Uterus (tissue), 4 donors: ENCODE measurements around the gene CUBN. TPM values are rescaled to one million over a fixed set of nuclear protein-coding genes. Genes with fewer than 3 reads are reported as not detected.

Experiments
- DNase-seq, 2 donors: peaks; one replicate each; pipeline ENCODE4 v3.0.0-alpha.2; 2019 to 2020
- H3K27ac ChIP-seq, 2 donors: fragments of 200-600 bp; sonication (generic); 1 replicate in 1 of 2; 2 replicates in 1 of 2; pipeline ENCODE4 v1.5.1; 2016 to 2018
- H3K27me3 ChIP-seq, 2 donors: fragments of 200-600 bp; sonication (generic); one replicate each; pipeline ENCODE4 v1.5.1; 2018 to 2019; ENCODE audit warnings: control low read depth in 1 of 2
- H3K36me3 ChIP-seq, 2 donors: fragments of 200-600 bp; sonication (generic); one replicate each; pipeline ENCODE4 v1.5.1; 2019; ENCODE audit warnings: control low read depth in 1 of 2
- H3K4me1 ChIP-seq, 2 donors: fragments of 200-600 bp; sonication (generic); one replicate each; pipeline ENCODE4 v1.5.1; 2018 to 2019; ENCODE audit warnings: control low read depth in 1 of 2
- H3K4me3 ChIP-seq, 2 donors: fragments of 200-600 bp; sonication (generic); 1 replicate in 1 of 2; 2 replicates in 1 of 2; pipeline ENCODE4 v1.5.1; 2018 to 2019; ENCODE audit warnings: mild to moderate bottlenecking in 1 of 2
- H3K9me3 ChIP-seq, 2 donors: fragments of 200-600 bp; sonication (generic); one replicate each; pipeline ENCODE4 v1.5.1; 2019; ENCODE audit warnings: control low read depth in 1 of 2
- CTCF ChIP-seq, 4 experiments: fragments of 200-600 bp in 2 of 4; fragments of 450-650 bp in 2 of 4; sonication (generic) in 2 of 4; IDR thresholded peaks; one replicate each; pipeline ENCODE4 v1.5.1; 2016 to 2019; ENCODE audit warnings: antibody characterized with exemption in 4 of 4, mild to moderate bottlenecking in 2 of 4, moderate library complexity in 1 of 4
- POLR2A ChIP-seq, 2 donors: fragments of 450-650 bp; IDR thresholded peaks; one replicate each; pipeline ENCODE4 v1.6.1; 2016; ENCODE audit warnings: antibody characterized with exemption in 2 of 2, mild to moderate bottlenecking in 1 of 2, moderate library complexity in 1 of 2
- intact Hi-C: fragments of 100-400 bp; cut with DNase I; formaldehyde crosslinking; loops from one replicate; pipeline ENCODE4 v1.15.1; 2023; ENCODE audit warnings: low total_unique reads
- total RNA-seq, 4 donors: library from RNA; depleted of rRNA in 3 of 4; stranded (reverse); fragments of >200 nt in 3 of 4; gene quantifications; one replicate each; pipeline versions ENCODE4 v1.1.0 to v1.2.4, GENCODE V29; 2014 to 2023
- donor health status: DM: yes; HTN: yes; CAD: no.

CUBN gene
- total RNA-seq, 4 donors from 2014 or later: 3.5 to 9.5 (median 5.1) TPM

DNA sequence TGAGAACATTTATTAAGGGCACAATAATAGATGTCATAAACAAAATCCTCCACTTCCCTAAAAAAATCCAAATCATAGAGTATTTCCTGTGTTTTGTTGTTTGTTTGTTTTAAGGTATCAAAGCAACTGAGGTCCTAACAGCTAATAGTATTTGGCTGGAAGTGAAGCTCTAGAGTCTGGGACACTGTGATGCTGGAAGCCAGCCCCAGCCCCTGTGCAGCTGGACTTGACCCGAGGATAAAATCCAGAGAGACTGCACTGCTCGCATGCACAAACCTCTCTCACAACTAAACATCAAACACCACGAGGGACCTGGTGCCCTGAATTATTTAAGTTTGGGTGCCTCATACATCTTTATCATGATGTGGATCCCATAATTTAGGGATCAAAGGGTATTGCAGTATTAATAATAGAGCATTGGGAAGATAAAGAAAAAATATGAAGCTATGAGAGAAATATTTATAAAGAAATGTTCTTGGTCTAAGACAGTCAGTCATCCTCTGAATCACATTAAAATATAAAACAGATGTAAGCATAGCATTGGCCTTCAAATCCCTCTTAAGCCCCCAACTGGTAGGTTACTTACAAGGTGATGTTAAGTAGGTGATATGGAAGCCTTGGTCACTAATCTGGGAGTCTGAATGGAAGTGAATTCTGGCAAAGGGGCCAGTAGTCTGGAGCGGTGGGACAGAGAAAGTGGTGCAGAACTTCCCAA lies 44.4 kb downstream of the CUBN start:
- no peaks in the 10 kb centered on the region for H3K9me3 ChIP-seq
- TF ChIP-seq POLR2A (IDR thresholded peaks at IDR 0.05) (no peak), CTCF (IDR thresholded peaks at IDR 0.05) (no peak)
- intact Hi-C loops: no loop called here
- no peaks in the 10 kb centered on the region for H3K27me3 ChIP-seq
- peak overlapping the region in 1 of 2 donors; percentile 13 for H3K27ac ChIP-seq
- no peak overlapping the region for H3K4me3 ChIP-seq
- peak in 1 of 2 donors; percentile 49 for DNase-seq
- H3K4me1 ChIP-seq: no peaks in the 10 kb centered on the region
- H3K36me3 ChIP-seq: no peaks in the 10 kb centered on the region

- Histone ChIP-seq H3K4me3 (no peak overlapping the region), H3K27ac (peak overlapping the region in 1 of 2 donors; percentile 13), H3K9me3 (no peaks in the 10 kb centered on the region), H3K27me3 (no peaks in the 10 kb centered on the region), H3K4me1 (no peaks in the 10 kb centered on the region), H3K36me3 (no peaks in the 10 kb centered on the region)
- no peak for DNase-seq
- intact Hi-C loops: no loop called here
- TF ChIP-seq POLR2A (IDR thresholded peaks at IDR 0.05): no peak
- no peak for TF ChIP-seq CTCF (IDR thresholded peaks at IDR 0.05)
Observed at GRCh38 chr10:17084258-17084657, 45.4 kb downstream of the CUBN start.

- DNase-seq: no peak
- TF ChIP-seq POLR2A (IDR thresholded peaks at IDR 0.05) (no peak), CTCF (IDR thresholded peaks at IDR 0.05) (no peak)
- intact Hi-C loops: no loop called here
Observed at GRCh38 chr10:17081431-17081830, 48.2 kb downstream of the CUBN start.

GRCh38 chr10:17077890-17078289 lies 51.7 kb downstream of the CUBN start:
- TF ChIP-seq POLR2A (IDR thresholded peaks at IDR 0.05): no peak
- no peak for TF ChIP-seq CTCF (IDR thresholded peaks at IDR 0.05)
- Histone ChIP-seq H3K27ac (no peak overlapping the region), H3K36me3 (no peaks in the 10 kb centered on the region), H3K9me3 (no peaks in the 10 kb centered on the region), H3K4me1 (no peaks in the 10 kb centered on the region), H3K27me3 (no peaks in the 10 kb centered on the region), H3K4me3 (no peak overlapping the region)
- no peak for DNase-seq
- intact Hi-C loops: no loop called here

More at GRCh38 chr10:17081431-17081830, 48.2 kb downstream of the CUBN start:
- H3K4me3 ChIP-seq: no peak overlapping the region
- no peak overlapping the region for H3K27ac ChIP-seq
- no peaks in the 10 kb centered on the region for H3K4me1 ChIP-seq
- no peaks in the 10 kb centered on the region for H3K9me3 ChIP-seq
- H3K36me3 ChIP-seq: no peaks in the 10 kb centered on the region
- H3K27me3 ChIP-seq: no peaks in the 10 kb centered on the region

DNA sequence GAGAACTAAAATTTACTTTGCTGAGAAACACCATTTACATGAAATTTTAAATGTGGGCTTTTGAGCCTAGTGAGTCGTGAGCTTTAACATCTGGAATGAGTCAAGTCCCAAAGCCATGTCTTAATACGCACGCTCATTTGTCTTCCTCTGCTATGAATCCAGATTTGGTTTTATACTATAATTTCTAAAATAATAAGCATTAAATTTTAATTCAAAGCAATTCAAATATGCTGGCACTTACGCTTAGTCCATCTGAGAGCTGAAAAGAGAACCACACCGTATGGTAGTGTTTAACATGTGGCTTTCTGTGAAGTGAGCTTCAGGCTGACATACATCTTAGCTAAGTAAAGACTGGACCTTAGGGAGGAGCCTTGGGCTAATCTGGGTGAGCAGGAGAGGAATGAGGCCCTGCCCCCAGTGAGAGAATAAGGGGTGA lies 52.2 kb downstream of the CUBN start:
- Histone ChIP-seq H3K36me3 (no peaks in the 10 kb centered on the region), H3K27me3 (no peaks in the 10 kb centered on the region), H3K27ac (no peak overlapping the region), H3K9me3 (no peaks in the 10 kb centered on the region), H3K4me1 (no peaks in the 10 kb centered on the region), H3K4me3 (no peak overlapping the region)
- TF ChIP-seq POLR2A (IDR thresholded peaks at IDR 0.05) (no peak), CTCF (IDR thresholded peaks at IDR 0.05) (no peak)
- intact Hi-C loops: no loop called here
- no peak for DNase-seq
